GM06990 (cell line): ENCODE measurements around the gene VIPR1.

Experiments used
- DNase-seq: peaks from one replicate; pipeline ENCODE4 v3.0.0-alpha.2; 2011; ENCODE audit not compliant: insufficient read length; ENCODE audit errors: extremely low read depth
- H3K27me3 ChIP-seq: replicated peaks from 2 replicates; pipeline ENCODE4 v1.6.0; 2011; ENCODE audit warnings: low read length; ENCODE audit not compliant: control insufficient read depth, insufficient read depth
- H3K36me3 ChIP-seq: 2 replicates; pipeline ENCODE4 v1.5.1; 2011; ENCODE audit warnings: low read length; ENCODE audit not compliant: control insufficient read depth, insufficient read depth
- H3K4me3 ChIP-seq: replicated peaks from 2 replicates; pipeline ENCODE4 v1.5.1; 2011; ENCODE audit warnings: low read depth, mild to moderate bottlenecking, control low read depth, low read length
- CTCF ChIP-seq: IDR thresholded peaks from 2 replicates; pipeline ENCODE4 v1.5.1; 2011; ENCODE audit warnings: low read length, control low read depth, mild to moderate bottlenecking, inconsistent platforms; ENCODE audit not compliant: insufficient read depth, poor library complexity, severe bottlenecking

VIPR1 gene

GRCh38 chr3:42486814-42487565 is 15.5 kb upstream of the VIPR1 start:
- no peak for DNase-seq
- TF ChIP-seq CTCF: no peak
- Histone ChIP-seq H3K4me3 (no peak overlapping the region), H3K27me3 (no peaks in the 10 kb centered on the region), H3K36me3 (no peaks in the 10 kb centered on the region)

DNA sequence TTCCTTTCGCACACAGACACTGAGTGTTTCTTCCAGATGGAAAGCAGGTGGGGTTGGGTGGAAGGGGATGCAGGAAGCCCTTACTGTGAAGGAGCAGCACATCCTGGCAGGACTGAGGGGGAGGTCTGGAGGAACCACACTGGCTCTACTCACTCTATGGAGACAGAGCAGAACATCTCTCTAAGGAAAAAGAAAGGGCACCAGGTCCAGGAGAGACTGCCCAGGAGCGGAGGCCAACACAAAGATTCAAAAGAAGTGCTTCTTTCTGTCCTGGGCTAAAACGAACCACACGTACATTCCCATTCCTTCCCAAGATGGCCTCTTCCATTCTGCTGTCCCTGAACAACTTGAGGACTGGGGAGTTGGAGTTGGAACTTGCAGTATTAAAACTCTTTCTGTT is 13.8 kb upstream of the VIPR1 start:
- Histone ChIP-seq H3K27me3 (no peaks in the 10 kb centered on the region), H3K4me3 (no peak overlapping the region), H3K36me3 (no peaks in the 10 kb centered on the region)
- TF ChIP-seq CTCF: no peak
- no peak for DNase-seq

- no peak for DNase-seq
- Histone ChIP-seq H3K36me3 (no peaks in the 10 kb centered on the region), H3K4me3 (no peak overlapping the region), H3K27me3 (no peaks in the 10 kb centered on the region)
- no peak for TF ChIP-seq CTCF
Measured at GRCh38 chr3:42489116-42489936, 13.1 kb upstream of the VIPR1 start.

GRCh38 chr3:42489937-42490227 is 12.6 kb upstream of the VIPR1 start:
- no peaks in the 10 kb centered on the region for H3K27me3 ChIP-seq

DNA sequence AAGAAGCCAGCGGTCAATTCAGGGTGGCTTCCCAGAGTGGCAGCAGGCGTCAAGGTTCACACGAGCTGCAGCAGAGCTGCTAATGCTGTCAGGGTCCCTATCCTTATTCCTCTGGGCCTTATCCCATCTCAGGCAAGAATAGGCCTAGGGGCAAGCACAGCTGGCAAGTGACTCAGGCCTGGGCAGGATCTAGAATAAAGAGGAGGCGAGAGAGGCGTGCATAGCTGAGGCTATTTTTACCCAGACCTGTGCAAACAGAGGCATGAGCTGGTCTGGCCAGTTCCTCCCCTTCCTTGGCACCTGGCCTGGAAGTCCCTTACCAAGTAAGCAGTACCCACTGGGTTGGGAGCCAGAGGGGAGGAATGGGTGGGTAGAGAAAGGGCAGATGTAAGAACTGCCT is 12.2 kb upstream of the VIPR1 start:
- TF ChIP-seq CTCF: no peak
- H3K36me3 ChIP-seq: no peaks in the 10 kb centered on the region
- H3K4me3 ChIP-seq: peak overlapping the region; percentile 4
- DNase-seq: peak; percentile 73
- no peaks in the 10 kb centered on the region for H3K27me3 ChIP-seq

More at GRCh38 chr3:42489937-42490227, 12.6 kb upstream of the VIPR1 start:
- H3K4me3 ChIP-seq: no peak overlapping the region
- H3K36me3 ChIP-seq: no peaks in the 10 kb centered on the region
- DNase-seq: no peak
- TF ChIP-seq CTCF: no peak
